Smooth muscle cell (in vitro differentiated cells): Measurements from ENCODE around the gene C1orf21. TPM values are rescaled to one million over a fixed set of nuclear protein-coding genes. Genes with fewer than 3 reads are reported as not detected.
A peak's percentile ranks its signal among the peaks of the same experiment; 100 is the strongest.

Source experiments
- DNase-seq: peaks from one replicate; lab custom pipeline; 2025; ENCODE audit not compliant: unreplicated experiment; lab: John Stamatoyannopoulos, UW
- H2AFZ ChIP-seq: fragments of 200-600 bp; sonication (generic); 2 replicates; pipeline ENCODE4 v1.6.0; 2016; ENCODE audit warnings: antibody characterized with exemption, low read depth, mild to moderate bottlenecking
- H3F3A ChIP-seq: fragments of 200-600 bp; sonication (generic); 2 replicates; pipeline ENCODE4 v1.6.0; 2017; ENCODE audit warnings: antibody characterized with exemption, low read depth
- H3K27ac ChIP-seq: fragments of 200-600 bp; sonication (generic); 2 replicates; pipeline ENCODE4 v1.5.1; 2016; ENCODE audit warnings: low read depth, mild to moderate bottlenecking
- H3K27me3 ChIP-seq: fragments of 200-600 bp; sonication (generic); 2 replicates; pipeline ENCODE4 v1.6.1; 2016; ENCODE audit warnings: low read depth, mild to moderate bottlenecking
- H3K36me3 ChIP-seq: fragments of 200-600 bp; sonication (generic); 2 replicates; pipeline ENCODE4 v1.5.1; 2016; ENCODE audit warnings: low read depth
- H3K4me1 ChIP-seq: fragments of 200-600 bp; sonication (generic); 2 replicates; pipeline ENCODE4 v1.5.1; 2016; ENCODE audit warnings: low read depth
- H3K4me2 ChIP-seq: fragments of 200-600 bp; sonication (generic); 2 replicates; pipeline ENCODE4 v1.6.0; 2016; ENCODE audit warnings: mild to moderate bottlenecking
- H3K4me3 ChIP-seq: fragments of 200-600 bp; sonication (generic); 2 replicates; pipeline ENCODE4 v1.5.1; 2016; ENCODE audit warnings: mild to moderate bottlenecking
- H3K79me2 ChIP-seq: fragments of 200-600 bp; sonication (generic); 2 replicates; pipeline ENCODE4 v1.6.0; 2016; ENCODE audit warnings: low read depth, mild to moderate bottlenecking
- H3K9ac ChIP-seq: fragments of 200-600 bp; sonication (generic); 2 replicates; pipeline ENCODE4 v1.6.0; 2016; ENCODE audit warnings: low read depth
- H3K9me3 ChIP-seq: fragments of 200-600 bp; sonication (generic); replicated peaks from 2 replicates; pipeline ENCODE4 v1.5.1; 2016; ENCODE audit warnings: low read depth
- H4K20me1 ChIP-seq: fragments of 200-600 bp; sonication (generic); 2 replicates; pipeline ENCODE4 v1.6.0; 2016; ENCODE audit warnings: low read depth
- CTCF ChIP-seq: fragments of 200-600 bp; sonication (generic); IDR thresholded peaks from 2 replicates; pipeline ENCODE4 v1.5.1; 2017; ENCODE audit warnings: borderline replicate concordance, mild to moderate bottlenecking, antibody characterized with exemption; ENCODE audit not compliant: insufficient read depth, poor library complexity, severe bottlenecking
- WGBS: methylation state at CpG from one replicate; pipeline ENCODE4 v1.1.7; 2016; ENCODE audit warnings: low lambda C conversion rate; 5-methylcytosine and 5-hydroxymethylcytosine counted together
- polyA plus RNA-seq: library from polyadenylated mRNA; unstranded; fragments of >200 nt; fragmentation: Nextera tagmentation; extraction: Ambion mirVana; gene quantifications from 2 replicates; pipeline ENCODE4 v1.2.1, GENCODE V29; 2016
- total RNA-seq: library from RNA; depleted of rRNA; stranded (reverse); fragments of >200 nt; gene quantifications from 2 replicates; pipeline ENCODE4 v1.2.3, GENCODE V29; 2014

Gene C1orf21
- total and polyA plus RNA-seq, 2 experiments from 2014 or later = 24.2 to 39.4 TPM

DNA sequence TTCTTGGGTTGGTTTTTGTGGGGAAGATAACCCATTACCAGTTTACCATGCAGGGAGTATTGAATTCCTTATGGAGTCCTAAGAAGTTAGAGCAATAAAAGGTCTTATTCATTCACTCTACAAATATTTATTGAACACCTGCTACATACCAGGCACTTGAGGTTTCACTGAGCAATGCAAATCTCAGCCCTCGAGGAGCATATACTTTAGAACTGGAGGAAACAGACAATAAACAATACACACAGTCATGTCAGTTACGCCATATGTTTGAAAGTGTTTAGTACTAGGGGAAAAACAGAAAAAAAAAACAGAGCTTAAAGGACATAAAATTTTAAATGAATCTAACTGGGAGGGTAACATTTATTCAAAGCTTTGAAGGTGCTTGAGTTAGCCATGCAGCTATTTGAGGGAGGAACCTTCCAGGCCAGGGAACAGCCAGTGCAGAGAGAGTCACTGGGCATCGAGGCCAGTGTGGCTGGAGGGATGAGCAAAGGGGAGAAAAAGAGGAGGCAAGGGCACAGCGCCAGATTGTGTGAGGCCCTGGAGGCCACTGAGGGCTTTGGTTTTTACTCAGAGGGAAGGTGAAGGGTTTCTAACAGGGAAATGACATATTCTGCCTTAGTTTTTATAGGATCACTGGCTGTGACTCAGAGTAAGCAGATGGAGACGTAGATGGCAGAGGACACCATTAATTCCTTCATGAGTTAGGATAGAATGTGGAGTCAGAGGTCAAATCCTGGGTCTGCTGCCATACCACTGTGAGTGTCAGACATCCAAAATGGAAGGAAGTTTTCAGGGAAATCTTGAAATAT, 32.7 kb downstream of the C1orf21 start:
- no peaks in the 10 kb centered on the region for H3K36me3 ChIP-seq
- no peaks in the 10 kb centered on the region for H3K9me3 ChIP-seq
- no peaks in the 10 kb centered on the region for H4K20me1 ChIP-seq
- no peak overlapping the region for H3K4me3 ChIP-seq
- peaks cover 27% of the 10 kb centered on the region for H3K4me1 ChIP-seq
- DNase-seq = no peak
- H3K27ac ChIP-seq = peak overlapping the region; percentile 62
- no peak overlapping the region for H2AFZ ChIP-seq
- TF ChIP-seq CTCF = no peak
- peak overlapping the region; percentile 13 for H3K4me2 ChIP-seq
- 44% methylated on average over 5 of the region's 5 CpGs for WGBS
- H3K79me2 ChIP-seq = peaks cover 44% of the 10 kb centered on the region
- H3K9ac ChIP-seq = peak overlapping the region; percentile 15
- H3K27me3 ChIP-seq = no peaks in the 10 kb centered on the region
- peaks cover 5% of the 10 kb centered on the region for H3F3A ChIP-seq

GRCh38 chr1:184422490-184423233, 35.8 kb downstream of the C1orf21 start:
- peaks cover 30% of the 10 kb centered on the region for H3K79me2 ChIP-seq
- DNase-seq = no peak
- no peak overlapping the region for H3K4me2 ChIP-seq
- no peaks in the 10 kb centered on the region for H3K9me3 ChIP-seq
- no peaks in the 10 kb centered on the region for H3K36me3 ChIP-seq
- H3K27me3 ChIP-seq = no peaks in the 10 kb centered on the region
- no peak overlapping the region for H2AFZ ChIP-seq
- no peaks in the 10 kb centered on the region for H4K20me1 ChIP-seq
- H3K4me1 ChIP-seq = peaks cover 9% of the 10 kb centered on the region
- TF ChIP-seq CTCF = no peak
- H3K27ac ChIP-seq = peak overlapping the region; percentile 3
- H3K4me3 ChIP-seq = no peak overlapping the region
- H3K9ac ChIP-seq = no peak overlapping the region
- 77% methylated on average over 9 of the region's 9 CpGs for WGBS
- H3F3A ChIP-seq = peaks cover 5% of the 10 kb centered on the region

- H3K4me3 ChIP-seq = no peak overlapping the region
- no peaks in the 10 kb centered on the region for H4K20me1 ChIP-seq
- no peak for TF ChIP-seq CTCF
- no peak overlapping the region for H2AFZ ChIP-seq
- no peaks in the 10 kb centered on the region for H3K27me3 ChIP-seq
- no peak overlapping the region for H3K9ac ChIP-seq
- H3K27ac ChIP-seq = peak overlapping the region; percentile 59
- H3K36me3 ChIP-seq = no peaks in the 10 kb centered on the region
- H3K9me3 ChIP-seq = no peaks in the 10 kb centered on the region
- H3F3A ChIP-seq = peaks cover 5% of the 10 kb centered on the region
- WGBS = 80% methylated on average over 2 of the region's 2 CpGs
- H3K4me1 ChIP-seq = peaks cover 7% of the 10 kb centered on the region
- no peak for DNase-seq
- H3K4me2 ChIP-seq = peak overlapping the region; percentile 68
- H3K79me2 ChIP-seq = peaks cover 25% of the 10 kb centered on the region
Measured at GRCh38 chr1:184423649-184424048, 36.8 kb downstream of the C1orf21 start.
